ENCODE results near the gene CKMT1B.
"Not testable (repeated sequence)": the region's sequence is repeated elsewhere in the genome, so short reads cannot be mapped to it uniquely, and the experiment has no call there.

CKMT1B gene

GRCh38 chr15:43589778-43590466 lies 3.9 kb upstream of the CKMT1B start, which contains the start of gene PPIP5K1:
Gene PPIP5K1, minus strand, starts transcription at chr15:43590208. Its CDS starts 5,704 bp downstream, at chr15:43584504.
- DNase-seq (ENCODE audit: low spot score); H3K4me3 ChIP-seq; H3K27ac ChIP-seq: not testable (repeated sequence)

GRCh38 chr15:43592841-43593240 lies 986 bp upstream of the CKMT1B start:
- H3K27ac ChIP-seq; H3K4me3 ChIP-seq; DNase-seq (ENCODE audit: low spot score): not testable (repeated sequence)

- H3K27ac ChIP-seq; DNase-seq (ENCODE audit: low spot score); H3K4me3 ChIP-seq: not testable (repeated sequence)
Measured at GRCh38 chr15:43599131-43599530, 5.3 kb downstream of the CKMT1B start.

- not testable (repeated sequence) for DNase-seq (ENCODE audit: low spot score); H3K4me3 ChIP-seq; H3K27ac ChIP-seq
Measured at GRCh38 chr15:43600200-43600599, 6.4 kb downstream of the CKMT1B start.

- DNase-seq (ENCODE audit: low spot score); H3K4me3 ChIP-seq; H3K27ac ChIP-seq: not testable (repeated sequence)
Measured at GRCh38 chr15:43602233-43602632, 8.4 kb downstream of the CKMT1B start.

- not testable (repeated sequence) for DNase-seq (ENCODE audit: low spot score)
Measured at GRCh38 chr15:43617750-43618149, 23.9 kb downstream of the CKMT1B start.

GRCh38 chr15:43618700-43619099 lies 24.9 kb downstream of the CKMT1B start, which contains the start of gene STRC:
Gene STRC, minus strand, starts transcription at chr15:43618800. Its CDS starts 78 bp downstream, at chr15:43618722.
- DNase-seq (ENCODE audit: low spot score); H3K4me3 ChIP-seq; H3K27ac ChIP-seq: not testable (repeated sequence)

More at GRCh38 chr15:43617750-43618149, 23.9 kb downstream of the CKMT1B start:
- not testable (repeated sequence) for H3K4me3 ChIP-seq, H3K27ac ChIP-seq

GRCh38 chr15:43622068-43622799 lies 28.4 kb downstream of the CKMT1B start:
- not testable (repeated sequence) for DNase-seq (ENCODE audit: low spot score); H3K4me3 ChIP-seq; H3K27ac ChIP-seq

- no peak overlapping the region for H3K4me3 ChIP-seq
- H3K27ac ChIP-seq, result no peak overlapping the region
- DNase-seq (ENCODE audit: low spot score), result no peak
- TF ChIP-seq CTCF (IDR thresholded peaks at IDR 0.05), result no peak
Measured at GRCh38 chr15:43625106-43625505, 31.3 kb downstream of the CKMT1B start.

GRCh38 chr15:43626937-43627336 lies 33.1 kb downstream of the CKMT1B start:
- H3K27ac ChIP-seq; DNase-seq (ENCODE audit: low spot score); H3K4me3 ChIP-seq: not testable (repeated sequence)

- not testable (repeated sequence) for DNase-seq (ENCODE audit: low spot score); H3K4me3 ChIP-seq; H3K27ac ChIP-seq
Measured at GRCh38 chr15:43638464-43639204, 44.8 kb downstream of the CKMT1B start.

All from coronary artery (tissue), 2 donors.